HG02798 (cell line): ENCODE measurements around the gene LYPLAL1.
"Not testable (repeated sequence)": the region's sequence is repeated elsewhere in the genome, so short reads cannot be mapped to it uniquely, and the experiment has no call there.

Experiments
- ATAC-seq: cut with Tn5 transposase; IDR thresholded peaks from one replicate; pipeline ENCODE4 v1.9.1; 2021; ENCODE audit warnings: mild to moderate bottlenecking; ENCODE audit not compliant: unreplicated experiment, poor library complexity

The LYPLAL1 gene

GRCh38 chr1:219160967-219161366 lies 12.7 kb upstream of the LYPLAL1 start:
- no peak for ATAC-seq

DNA sequence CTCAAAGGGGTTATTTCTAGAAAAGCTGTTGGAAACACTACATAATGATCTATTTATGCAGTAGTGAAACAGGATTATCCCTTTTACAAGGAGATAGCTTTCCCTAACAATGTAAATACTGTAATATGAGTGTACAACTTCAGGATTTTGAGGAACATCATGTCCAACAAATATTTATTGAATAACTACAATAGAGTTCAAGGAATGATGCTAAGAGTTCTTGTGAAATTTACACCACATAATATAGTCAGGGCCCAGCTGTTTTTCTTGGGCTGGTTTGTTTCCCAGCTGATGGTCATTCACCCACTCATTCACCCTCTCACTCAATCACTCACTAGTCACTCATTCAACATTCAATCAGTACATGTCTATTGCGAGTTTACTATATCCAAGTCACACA lies 12.3 kb upstream of the LYPLAL1 start:
- ATAC-seq, result no peak

DNA sequence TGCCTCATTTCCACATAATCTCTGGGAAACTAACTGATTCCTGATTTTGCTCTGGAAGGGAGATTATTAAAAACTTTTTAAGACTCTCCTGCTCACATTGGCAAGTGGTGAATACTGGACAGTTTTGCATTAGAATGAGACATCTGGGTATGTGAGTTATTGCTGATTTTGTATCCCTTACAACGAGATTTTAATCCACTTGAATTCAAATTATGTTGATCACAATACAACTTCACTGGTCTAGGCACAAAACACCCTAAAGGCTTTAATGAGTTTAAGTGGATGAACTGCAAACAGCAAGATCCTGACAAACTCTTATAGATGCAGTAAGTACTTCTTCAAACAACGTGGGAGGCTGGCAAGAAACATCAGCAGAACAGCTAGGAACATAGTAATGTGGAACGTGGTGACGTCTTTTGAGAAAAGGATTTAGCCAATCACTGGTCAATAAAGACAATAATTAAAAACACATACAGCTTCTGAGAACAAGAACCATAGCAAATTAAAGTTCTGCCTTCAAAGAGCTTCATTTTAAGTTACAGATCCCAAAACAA lies 10.2 kb upstream of the LYPLAL1 start:
- ATAC-seq, result no peak

DNA sequence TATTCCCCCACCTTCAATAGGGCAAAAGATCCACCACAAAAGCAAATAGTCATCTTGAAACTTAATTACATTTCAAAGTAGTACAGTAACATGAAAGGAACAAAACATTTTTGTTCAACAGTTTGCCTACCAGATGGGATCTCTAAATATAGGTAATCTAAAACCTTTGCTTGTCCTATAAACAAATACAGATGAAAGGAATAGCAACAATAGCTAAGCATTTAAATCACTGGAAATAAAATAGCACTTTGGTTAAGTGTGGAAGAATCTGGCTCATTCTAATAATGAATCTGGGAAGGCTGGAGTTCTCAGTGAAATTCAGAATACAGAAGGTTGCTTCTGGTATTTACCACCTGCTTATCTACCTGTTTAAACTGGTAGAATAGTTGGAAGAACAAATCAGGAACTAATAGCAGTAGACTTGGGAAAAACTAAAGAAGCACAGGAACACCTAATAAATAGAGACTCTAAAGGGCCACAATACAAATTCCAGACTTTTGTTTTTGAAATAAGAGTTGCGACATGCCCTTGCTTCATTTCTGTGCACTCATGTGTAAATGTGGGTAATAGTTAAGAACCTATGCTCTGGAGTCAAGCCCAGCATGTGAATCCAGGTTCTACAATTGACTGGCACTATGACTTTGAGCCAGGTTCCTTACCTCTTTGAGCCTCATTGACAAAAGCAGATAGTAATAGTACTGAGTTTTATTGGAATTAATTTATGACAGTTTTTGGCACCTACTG lies 2.3 kb upstream of the LYPLAL1 start:
- no peak for ATAC-seq

DNA sequence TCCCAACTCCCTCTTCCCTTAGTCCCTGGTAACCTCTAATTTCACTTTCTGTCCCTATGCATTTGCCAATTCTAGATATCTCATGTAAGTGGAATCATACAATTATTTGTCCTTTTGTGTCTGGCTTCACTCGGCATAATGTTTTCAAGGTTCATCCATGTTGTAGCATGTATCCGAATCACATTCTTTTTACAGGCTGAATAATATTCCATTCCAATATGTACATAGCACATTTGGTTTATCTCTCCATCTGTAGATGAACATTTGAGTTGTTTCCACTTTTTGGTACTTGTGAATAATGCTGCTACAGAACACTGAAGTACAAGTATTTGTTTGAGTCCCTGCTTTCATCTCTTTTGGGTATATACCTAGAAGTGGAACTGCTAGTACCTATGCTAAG lies 857 bp upstream of the LYPLAL1 start:
- ATAC-seq, result no peak

- no peak for ATAC-seq
Observed at GRCh38 chr1:219173434-219173757, 282 bp upstream of the LYPLAL1 start.

DNA sequence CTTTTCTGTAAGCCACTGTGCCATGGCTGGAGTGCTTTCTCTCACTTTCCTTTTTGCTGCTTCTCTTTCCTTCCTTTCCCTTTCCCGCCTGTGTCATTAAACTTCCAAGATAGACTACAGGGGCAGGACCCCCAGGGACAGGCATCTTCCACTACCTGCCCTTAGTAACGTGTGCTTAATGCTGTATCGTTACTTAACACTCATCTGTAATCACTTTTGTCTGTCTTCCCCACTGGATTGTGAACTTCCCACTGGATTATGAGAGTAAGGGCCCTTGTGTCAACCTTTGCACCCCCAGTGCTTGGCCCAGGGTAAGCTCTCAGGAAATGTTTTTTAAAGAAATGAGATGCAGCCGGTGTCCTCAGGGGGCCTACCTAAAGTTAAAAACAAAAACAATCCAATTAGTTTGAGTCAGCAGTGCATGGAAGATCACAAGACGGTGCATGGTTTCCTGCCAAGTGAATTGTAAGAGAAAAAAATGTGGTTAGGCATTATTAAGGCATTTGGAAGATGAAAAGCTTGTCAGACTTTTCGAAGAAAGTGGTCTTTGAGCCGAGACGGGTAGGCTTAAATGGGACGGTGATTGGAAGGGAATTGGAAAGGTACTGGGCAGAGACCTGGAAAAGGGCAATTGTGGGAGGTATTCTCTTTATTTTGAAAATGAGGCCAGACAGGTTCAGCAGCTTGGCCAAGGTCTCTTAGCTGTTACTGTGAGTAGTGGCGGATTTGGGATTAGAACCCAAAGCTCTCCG lies 958 bp downstream of the LYPLAL1 start:
- peak; percentile 20 for ATAC-seq

- no peak for ATAC-seq
Observed at GRCh38 chr1:219175212-219175564, 1.5 kb downstream of the LYPLAL1 start.

GRCh38 chr1:219176168-219176567 lies 2.5 kb downstream of the LYPLAL1 start:
- no peak for ATAC-seq

GRCh38 chr1:219177363-219177762 lies 3.7 kb downstream of the LYPLAL1 start:
- peak; percentile 24 for ATAC-seq

DNA sequence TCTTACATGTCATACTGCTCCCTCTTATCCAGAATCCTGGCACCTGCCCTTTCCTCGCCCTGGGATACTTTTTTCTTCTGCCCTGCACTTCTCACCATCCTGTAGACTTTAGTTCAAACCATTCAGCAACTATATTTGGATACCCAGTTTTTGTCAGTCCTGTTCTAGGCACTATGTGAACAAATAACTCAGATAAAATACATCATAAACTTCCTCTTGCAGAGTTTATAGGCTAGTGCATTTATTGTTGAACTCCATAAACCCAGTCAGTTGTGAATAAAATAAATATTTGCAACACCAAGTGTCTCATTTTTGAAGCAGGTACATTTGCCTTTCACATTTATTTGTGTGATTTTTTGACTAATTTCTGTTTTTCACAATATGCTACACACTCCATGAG lies 4.3 kb downstream of the LYPLAL1 start:
- no peak for ATAC-seq

- no peak for ATAC-seq
Observed at GRCh38 chr1:219179293-219179692, 5.6 kb downstream of the LYPLAL1 start.

DNA sequence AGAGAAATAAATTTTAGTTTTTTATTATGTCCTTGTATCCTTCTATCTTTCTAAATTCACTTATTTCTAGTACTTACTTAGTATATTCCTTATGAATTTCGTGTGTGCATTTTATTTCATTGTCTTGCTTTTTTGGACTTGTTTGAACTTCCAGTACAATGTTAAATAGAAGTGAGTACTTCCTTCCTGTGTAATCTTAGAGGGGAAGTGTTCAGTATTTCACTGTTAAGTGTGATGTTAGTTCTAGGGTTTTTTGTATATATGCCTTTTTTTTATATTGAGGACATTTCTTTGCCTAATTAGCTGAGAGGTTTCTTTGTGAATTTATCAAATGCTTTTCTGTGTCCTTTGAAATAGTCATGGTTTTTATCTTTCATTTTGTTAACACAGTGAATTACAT lies 10.7 kb downstream of the LYPLAL1 start:
- no peak for ATAC-seq

DNA sequence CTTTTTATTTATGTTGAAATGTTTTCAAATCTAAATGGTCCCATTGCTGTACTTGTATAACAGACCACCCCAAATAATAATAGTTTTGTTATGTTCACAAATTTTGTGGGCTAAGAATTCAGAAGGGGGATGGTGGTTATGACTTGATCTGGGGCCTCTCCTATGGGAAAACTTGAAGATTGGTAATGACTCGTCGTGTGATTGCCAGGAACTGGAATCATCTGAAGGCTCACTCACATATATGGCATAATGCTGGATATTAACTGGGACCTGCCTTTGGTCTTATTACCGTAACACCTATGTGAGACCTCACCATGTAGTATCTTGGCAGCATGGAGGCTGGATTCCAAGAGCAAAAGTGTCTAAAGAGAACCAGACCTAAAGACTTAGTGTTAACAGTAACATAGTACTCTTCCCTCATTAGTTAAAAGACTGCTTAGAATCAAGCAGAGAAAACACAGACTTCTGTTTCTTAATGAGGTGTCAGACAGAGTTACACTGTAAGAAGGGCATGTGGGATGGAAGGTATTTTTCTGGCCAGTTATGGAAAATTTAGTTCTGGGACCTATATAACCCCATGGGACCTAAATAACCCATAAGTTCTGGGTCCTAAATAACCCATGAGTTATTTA lies 11.9 kb downstream of the LYPLAL1 start:
- peak; percentile 27 for ATAC-seq

- ATAC-seq, result peak; percentile 34
Observed at GRCh38 chr1:219188331-219188803, 14.7 kb downstream of the LYPLAL1 start.

DNA sequence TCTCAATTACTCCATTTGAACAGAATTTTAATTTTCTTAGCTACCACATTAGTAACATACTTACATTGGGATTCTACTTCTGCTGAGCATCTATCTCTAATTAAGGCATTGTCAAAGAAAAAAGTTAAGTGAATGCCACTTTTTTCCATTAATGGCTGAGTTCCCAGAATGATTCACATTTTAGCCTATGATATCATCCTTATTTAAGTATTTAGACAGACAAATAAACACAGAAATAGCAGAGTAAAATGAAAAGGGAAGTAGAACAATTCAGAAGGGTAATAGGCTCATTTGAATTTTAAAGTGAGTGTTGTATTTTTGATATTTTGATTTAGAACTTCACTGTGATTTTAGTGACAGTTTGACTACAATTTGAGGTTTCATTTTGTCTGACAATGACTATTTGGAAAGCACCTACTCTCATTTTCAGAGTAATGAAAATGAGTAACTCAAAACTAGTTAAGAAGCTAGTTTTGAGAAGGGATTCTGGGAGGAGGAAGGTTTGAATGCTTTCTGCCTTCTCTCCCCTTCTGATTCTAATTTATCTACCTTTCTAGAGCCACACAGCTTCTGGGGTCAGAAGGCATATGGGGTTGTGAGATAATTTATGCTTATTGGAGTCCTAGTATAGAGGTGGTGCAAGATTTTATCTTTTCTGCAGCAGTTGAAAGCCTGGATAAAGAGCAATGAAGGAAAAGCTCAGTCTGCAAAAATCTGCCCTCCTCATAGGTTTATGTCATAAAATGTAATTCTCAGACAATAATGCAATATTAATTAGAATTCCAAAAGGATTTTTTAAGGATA lies 15.5 kb downstream of the LYPLAL1 start:
- ATAC-seq, result peak; percentile 83

GRCh38 chr1:219189952-219190351 lies 16.3 kb downstream of the LYPLAL1 start:
- ATAC-seq, result no peak

- no peak for ATAC-seq
Observed at GRCh38 chr1:219190605-219191004, 16.9 kb downstream of the LYPLAL1 start.

GRCh38 chr1:219195833-219196232 lies 22.2 kb downstream of the LYPLAL1 start:
- not testable (repeated sequence) for ATAC-seq

GRCh38 chr1:219201656-219202055 lies 28.0 kb downstream of the LYPLAL1 start:
- no peak for ATAC-seq
